ENCODE measurements around the gene TSPOAP1. TPM values are rescaled to one million over a fixed set of nuclear protein-coding genes. Genes with fewer than 3 reads are reported as not detected.

Gene TSPOAP1
- total RNA-seq, 4 donors from 2014 or later, result 11.4 to 16.3 (median 13.0) TPM

GRCh38 chr17:58318065-58318481 is 10.5 kb downstream of the TSPOAP1 start:
- Histone ChIP-seq H3K4me1 (no peaks in the 10 kb centered on the region), H3K9me3 (no peaks in the 10 kb centered on the region), H3K36me3 (peaks cover 0 to 31% (median 0%) of the 10 kb centered on the region in 3 donors), H3K27me3 (no peaks in the 10 kb centered on the region), H3K4me3 (no peak overlapping the region), H3K27ac (no peak overlapping the region)
- DNase-seq (ENCODE audit: low spot score in 2 of 2), result no peak
- TF ChIP-seq CTCF (IDR thresholded peaks at IDR 0.05), result no peak
- no peak for TF ChIP-seq POLR2A (IDR thresholded peaks at IDR 0.05)
- no peak for TF ChIP-seq EP300 (IDR thresholded peaks at IDR 0.05)
- 89 to 90% methylated on average over 7 to 9 of the region's 9 CpGs for WGBS, 2 donors

- Histone ChIP-seq H3K4me3 (no peak overlapping the region), H3K27me3 (no peaks in the 10 kb centered on the region), H3K27ac (no peak overlapping the region), H3K36me3 (peaks cover 0 to 31% (median 0%) of the 10 kb centered on the region in 3 donors), H3K4me1 (no peaks in the 10 kb centered on the region), H3K9me3 (no peaks in the 10 kb centered on the region)
- TF ChIP-seq CTCF (IDR thresholded peaks at IDR 0.05) (peak in 4 of 5 experiments; percentile 11 to 68 (median 40)), POLR2A (IDR thresholded peaks at IDR 0.05) (no peak)
- no peak for DNase-seq (ENCODE audit: low spot score in 2 of 2)
- WGBS, 2 donors, result 33 to 35% methylated on average over 5 of the region's 5 CpGs
Measured at GRCh38 chr17:58317421-58318064, 11.1 kb downstream of the TSPOAP1 start.

- TF ChIP-seq CTCF (IDR thresholded peaks at IDR 0.05), result no peak
- TF ChIP-seq EP300 (IDR thresholded peaks at IDR 0.05), result no peak
- no peak for TF ChIP-seq POLR2A (IDR thresholded peaks at IDR 0.05)
- no peaks in the 10 kb centered on the region for H3K27me3 ChIP-seq
- no peaks in the 10 kb centered on the region for H3K9me3 ChIP-seq
- no peak overlapping the region for H3K27ac ChIP-seq
- peaks cover 0 to 28% (median 0%) of the 10 kb centered on the region in 3 donors for H3K36me3 ChIP-seq
- no peak overlapping the region for H3K4me3 ChIP-seq
- 88 to 93% methylated on average over 6 to 7 of the region's 8 CpGs for WGBS, 2 donors
- no peaks in the 10 kb centered on the region for H3K4me1 ChIP-seq
- no peak for DNase-seq (ENCODE audit: low spot score in 2 of 2)
Measured at GRCh38 chr17:58316260-58316960, 12.2 kb downstream of the TSPOAP1 start.

GRCh38 chr17:58315750-58316149 is 12.8 kb downstream of the TSPOAP1 start:
- Histone ChIP-seq H3K4me1 (no peaks in the 10 kb centered on the region), H3K36me3 (peaks cover 0 to 29% (median 0%) of the 10 kb centered on the region in 3 donors), H3K9me3 (no peaks in the 10 kb centered on the region), H3K4me3 (no peak overlapping the region), H3K27me3 (no peaks in the 10 kb centered on the region), H3K27ac (no peak overlapping the region)
- TF ChIP-seq EP300 (IDR thresholded peaks at IDR 0.05) (no peak), CTCF (IDR thresholded peaks at IDR 0.05) (no peak), POLR2A (IDR thresholded peaks at IDR 0.05) (no peak)
- DNase-seq (ENCODE audit: low spot score in 2 of 2), result no peak
- 91 to 94% methylated on average over 4 of the region's 4 CpGs for WGBS, 2 donors

GRCh38 chr17:58315281-58315711 is 13.3 kb downstream of the TSPOAP1 start:
- H3K4me3 ChIP-seq, result no peak overlapping the region
- H3K27me3 ChIP-seq, result no peaks in the 10 kb centered on the region
- TF ChIP-seq POLR2A (IDR thresholded peaks at IDR 0.05) (no peak), EP300 (IDR thresholded peaks at IDR 0.05) (no peak), CTCF (IDR thresholded peaks at IDR 0.05) (no peak)
- H3K27ac ChIP-seq, result no peak overlapping the region
- peaks cover 0 to 28% (median 0%) of the 10 kb centered on the region in 3 donors for H3K36me3 ChIP-seq
- WGBS, 2 donors, result 88 to 90% methylated on average over 6 of the region's 6 CpGs
- H3K9me3 ChIP-seq, result no peaks in the 10 kb centered on the region
- no peaks in the 10 kb centered on the region for H3K4me1 ChIP-seq
- DNase-seq (ENCODE audit: low spot score in 2 of 2), result no peak

All from tibial nerve (tissue), 4 donors.